ENCODE measurements around the gene WIZ. TPM values are rescaled to one million over a fixed set of nuclear protein-coding genes. Genes with fewer than 3 reads are reported as not detected.

Gene WIZ
- total and polyA plus RNA-seq, 2 donors (not counting 1 experiment from before 2014, with no cell fraction given) = 15.0 to 24.8 TPM

GRCh38 chr19:15463861-15464371 is 14.2 kb upstream of the WIZ start:
- peaks cover 6 to 29% of the 10 kb centered on the region in 2 experiments for H3K36me3 ChIP-seq (replicated peaks in 1 of 2; ENCODE audit: control extremely low read depth in 1 of 2, control insufficient read depth in 1 of 2, extremely low read depth in 1 of 2, insufficient read depth in 2 of 2, low read length in 1 of 2)
- Mint-ChIP-seq H3K4me1 (peaks cover 41% of the 10 kb centered on the region), H3K27me3 (peaks cover 5% of the 10 kb centered on the region), H3K27ac (peak overlapping the region; percentile 94), H3K9me3 (ENCODE audit: insufficient read depth) (no peaks in the 10 kb centered on the region), H3K4me3 (peak overlapping the region; percentile 95)
- no peak for TF ChIP-seq EZH2 (IDR thresholded peaks at IDR 0.05; ENCODE audit: borderline replicate concordance, insufficient read depth, low read depth, low read length, poor library complexity, severe bottlenecking)
- no peak for TF ChIP-seq CTCF (IDR thresholded peaks at IDR 0.05)
- peak overlapping the region; percentile 67 to 91 (median 81) for H3K4me3 ChIP-seq (ENCODE audit: control extremely low read depth in 1 of 5, extremely low read depth in 1 of 5, insufficient read depth in 1 of 5, low read depth in 2 of 5, low read length in 4 of 5)
- H3K79me2 ChIP-seq (ENCODE audit: control insufficient read depth, insufficient read depth, low read length) = peaks cover 62% of the 10 kb centered on the region
- ATAC-seq (ENCODE audit: low read depth) = peak; percentile 84
- peaks cover 28% of the 10 kb centered on the region for H4K20me1 ChIP-seq (ENCODE audit: control insufficient read depth, insufficient read depth, low read length, poor library complexity, severe bottlenecking)
- H3K27me3 ChIP-seq (replicated peaks in 1 of 4; ENCODE audit: control extremely low read depth in 1 of 4, control insufficient read depth in 3 of 4, insufficient read depth in 4 of 4, low read length in 3 of 4) = peaks cover 0 to 5% (median 3%) of the 10 kb centered on the region in 4 experiments
- H3K9me3 ChIP-seq (ENCODE audit: control extremely low read depth in 1 of 3, control insufficient read depth in 2 of 3, insufficient read depth in 1 of 3, low read length in 2 of 3) = no peaks in the 10 kb centered on the region
- CTCF ChIA-PET = interaction anchor here (1.1 to 2.7 kb wide), 6 partner anchors 12 to 91 kb away, joined by 3 to 13 read pairs (median 6); partner anchors contain the start of gene AKAP8L
- POLR2A ChIA-PET = interaction anchor here (1.0 kb wide), 1 partner anchor 31 kb away, joined by 3 read pairs; no protein-coding TSS in a partner anchor
- H3K9ac ChIP-seq (ENCODE audit: low read length) = peak overlapping the region; percentile 92
- H3K4me2 ChIP-seq (replicated peaks; ENCODE audit: low read depth, low read length, poor library complexity, severe bottlenecking) = peak overlapping the region; percentile 84
- peak overlapping the region; percentile 81 for H2AFZ ChIP-seq (ENCODE audit: insufficient read depth, low read depth, low read length, poor library complexity, severe bottlenecking)
- H3K27ac ChIP-seq (ENCODE audit: low read length in 2 of 2) = peak overlapping the region; percentile 65 to 95
- DNase-seq = peak; percentile 77
- intact Hi-C loops (cut with micrococcal nuclease) = loop anchor here (1.0 to 2.0 kb wide), 4 partner anchors 13 to 92 kb away; no protein-coding TSS in a partner anchor
- WGBS (ENCODE audit: insufficient coverage) = under 1% methylated on average over 15 of the region's 25 CpGs
- H3K4me1 ChIP-seq (ENCODE audit: control insufficient read depth in 2 of 2, insufficient read depth in 2 of 2, low read length in 2 of 2) = peaks cover 29 to 48% of the 10 kb centered on the region in 2 donors

- H3K79me2 ChIP-seq (ENCODE audit: control insufficient read depth, insufficient read depth, low read length) = peaks cover 51% of the 10 kb centered on the region
- ChIA-PET POLR2A (no interaction called here), CTCF (interaction anchor here (1.3 kb wide), 1 partner anchor 41 kb away, joined by 3 read pairs; no protein-coding TSS in a partner anchor)
- Mint-ChIP-seq H3K4me1 (peaks cover 26% of the 10 kb centered on the region), H3K9me3 (ENCODE audit: insufficient read depth) (no peaks in the 10 kb centered on the region), H3K4me3 (no peak overlapping the region), H3K27me3 (no peaks in the 10 kb centered on the region), H3K27ac (peak overlapping the region; percentile 26)
- peaks cover 20 to 38% of the 10 kb centered on the region in 2 donors for H3K4me1 ChIP-seq (ENCODE audit: control insufficient read depth in 2 of 2, insufficient read depth in 2 of 2, low read length in 2 of 2)
- no peaks in the 10 kb centered on the region for H3K9me3 ChIP-seq (ENCODE audit: control extremely low read depth in 1 of 3, control insufficient read depth in 2 of 3, insufficient read depth in 1 of 3, low read length in 2 of 3)
- H3K36me3 ChIP-seq (replicated peaks in 1 of 2; ENCODE audit: control extremely low read depth in 1 of 2, control insufficient read depth in 1 of 2, extremely low read depth in 1 of 2, insufficient read depth in 2 of 2, low read length in 1 of 2) = peaks cover 6 to 42% of the 10 kb centered on the region in 2 experiments
- ATAC-seq (ENCODE audit: low read depth) = no peak
- peak overlapping the region in 1 of 2 donors; percentile 40 for H3K27ac ChIP-seq (ENCODE audit: low read length in 2 of 2)
- H3K4me3 ChIP-seq (ENCODE audit: control extremely low read depth in 1 of 5, extremely low read depth in 1 of 5, insufficient read depth in 1 of 5, low read depth in 2 of 5, low read length in 4 of 5) = no peak overlapping the region
- TF ChIP-seq CTCF (IDR thresholded peaks at IDR 0.05) = no peak
- no peak for TF ChIP-seq EZH2 (IDR thresholded peaks at IDR 0.05; ENCODE audit: borderline replicate concordance, insufficient read depth, low read depth, low read length, poor library complexity, severe bottlenecking)
- peaks cover 38% of the 10 kb centered on the region for H4K20me1 ChIP-seq (ENCODE audit: control insufficient read depth, insufficient read depth, low read length, poor library complexity, severe bottlenecking)
- intact Hi-C loops (cut with micrococcal nuclease) = no loop called here
- H3K9ac ChIP-seq (ENCODE audit: low read length) = no peak overlapping the region
- no peak overlapping the region for H2AFZ ChIP-seq (ENCODE audit: insufficient read depth, low read depth, low read length, poor library complexity, severe bottlenecking)
- no peak overlapping the region for H3K4me2 ChIP-seq (replicated peaks; ENCODE audit: low read depth, low read length, poor library complexity, severe bottlenecking)
- no peaks in the 10 kb centered on the region for H3K27me3 ChIP-seq (replicated peaks in 1 of 4; ENCODE audit: control extremely low read depth in 1 of 4, control insufficient read depth in 3 of 4, insufficient read depth in 4 of 4, low read length in 3 of 4)
- WGBS (ENCODE audit: insufficient coverage) = 100% methylated on average over 2 of the region's 2 CpGs
- no peak for DNase-seq
Measured at GRCh38 chr19:15461694-15462093, 11.9 kb upstream of the WIZ start.

All from B cell (primary cell).